ENCODE data around the gene LMTK2. TPM values are rescaled to one million over a fixed set of nuclear protein-coding genes. Genes with fewer than 3 reads are reported as not detected.

Gene LMTK2
- total RNA-seq, 1 donor from 2014 or later: 32.5 TPM

- peaks cover 10% of the 10 kb centered on the region for H3K4me1 Mint-ChIP-seq (ENCODE audit: unreplicated experiment)
- H3K27me3 Mint-ChIP-seq (ENCODE audit: unreplicated experiment): peaks cover 2% of the 10 kb centered on the region
- no peak overlapping the region for H3K27ac Mint-ChIP-seq (ENCODE audit: unreplicated experiment)
- no peak for TF ChIP-seq CTCF (IDR thresholded peaks at IDR 0.05; ENCODE audit: unreplicated experiment)
- H3K9me3 Mint-ChIP-seq (ENCODE audit: unreplicated experiment): no peaks in the 10 kb centered on the region
- H3K36me3 Mint-ChIP-seq (ENCODE audit: low read depth, unreplicated experiment): peaks cover 27% of the 10 kb centered on the region
- no peak for DNase-seq (ENCODE audit: low spot score)
- H3K4me3 Mint-ChIP-seq (ENCODE audit: unreplicated experiment): no peak overlapping the region
These were observed 68.7 kb downstream of the LMTK2 start for GRCh38 chr7:98175260-98175940.

- Mint-ChIP-seq H3K27me3 (ENCODE audit: unreplicated experiment) (no peaks in the 10 kb centered on the region), H3K27ac (ENCODE audit: unreplicated experiment) (no peak overlapping the region), H3K4me1 (ENCODE audit: unreplicated experiment) (peaks cover 10% of the 10 kb centered on the region), H3K9me3 (ENCODE audit: unreplicated experiment) (no peaks in the 10 kb centered on the region), H3K36me3 (ENCODE audit: low read depth, unreplicated experiment) (peaks cover 18% of the 10 kb centered on the region), H3K4me3 (ENCODE audit: unreplicated experiment) (no peak overlapping the region)
- no peak for DNase-seq (ENCODE audit: low spot score)
- no peak for TF ChIP-seq CTCF (IDR thresholded peaks at IDR 0.05; ENCODE audit: unreplicated experiment)
These were observed 70.9 kb downstream of the LMTK2 start for GRCh38 chr7:98177553-98177952.

- no peak for TF ChIP-seq CTCF (IDR thresholded peaks at IDR 0.05; ENCODE audit: unreplicated experiment)
- Mint-ChIP-seq H3K4me1 (ENCODE audit: unreplicated experiment) (peaks cover 10% of the 10 kb centered on the region), H3K36me3 (ENCODE audit: low read depth, unreplicated experiment) (peaks cover 18% of the 10 kb centered on the region), H3K27ac (ENCODE audit: unreplicated experiment) (peak overlapping the region; percentile 52), H3K27me3 (ENCODE audit: unreplicated experiment) (no peaks in the 10 kb centered on the region), H3K4me3 (ENCODE audit: unreplicated experiment) (no peak overlapping the region), H3K9me3 (ENCODE audit: unreplicated experiment) (no peaks in the 10 kb centered on the region)
- no peak for DNase-seq (ENCODE audit: low spot score)
These were observed 71.7 kb downstream of the LMTK2 start for GRCh38 chr7:98178321-98178720.

- no peak for TF ChIP-seq CTCF (IDR thresholded peaks at IDR 0.05; ENCODE audit: unreplicated experiment)
- no peaks in the 10 kb centered on the region for H3K9me3 Mint-ChIP-seq (ENCODE audit: unreplicated experiment)
- H3K27ac Mint-ChIP-seq (ENCODE audit: unreplicated experiment): no peak overlapping the region
- no peaks in the 10 kb centered on the region for H3K27me3 Mint-ChIP-seq (ENCODE audit: unreplicated experiment)
- H3K36me3 Mint-ChIP-seq (ENCODE audit: low read depth, unreplicated experiment): peaks cover 18% of the 10 kb centered on the region
- no peak overlapping the region for H3K4me3 Mint-ChIP-seq (ENCODE audit: unreplicated experiment)
- H3K4me1 Mint-ChIP-seq (ENCODE audit: unreplicated experiment): peaks cover 10% of the 10 kb centered on the region
- DNase-seq (ENCODE audit: low spot score): no peak
These were observed 72.3 kb downstream of the LMTK2 start for GRCh38 chr7:98178762-98179490.

- DNase-seq (ENCODE audit: low spot score): no peak
- H3K4me3 Mint-ChIP-seq (ENCODE audit: unreplicated experiment): no peak overlapping the region
- TF ChIP-seq CTCF (IDR thresholded peaks at IDR 0.05; ENCODE audit: unreplicated experiment): no peak
- H3K4me1 Mint-ChIP-seq (ENCODE audit: unreplicated experiment): peaks cover 10% of the 10 kb centered on the region
- H3K27ac Mint-ChIP-seq (ENCODE audit: unreplicated experiment): no peak overlapping the region
- H3K27me3 Mint-ChIP-seq (ENCODE audit: unreplicated experiment): no peaks in the 10 kb centered on the region
- H3K9me3 Mint-ChIP-seq (ENCODE audit: unreplicated experiment): no peaks in the 10 kb centered on the region
- peaks cover 13% of the 10 kb centered on the region for H3K36me3 Mint-ChIP-seq (ENCODE audit: low read depth, unreplicated experiment)
These were observed 74.1 kb downstream of the LMTK2 start for GRCh38 chr7:98180751-98181150.
